Measurements from ENCODE around the gene KRT15. TPM values are rescaled to one million over a fixed set of nuclear protein-coding genes. Genes with fewer than 3 reads are reported as not detected.

KRT15 gene
- total RNA-seq, 1 donor from 2014 or later = not detected

- Mint-ChIP-seq H3K36me3 (ENCODE audit: low read depth) (no peaks in the 10 kb centered on the region), H3K4me1 (ENCODE audit: low read depth) (no peaks in the 10 kb centered on the region), H3K27me3 (ENCODE audit: insufficient read depth) (peaks cover 8% of the 10 kb centered on the region), H3K9me3 (no peaks in the 10 kb centered on the region), H3K27ac (no peak overlapping the region), H3K4me3 (no peak overlapping the region)
- DNase-seq (ENCODE audit: low spot score) = no peak
- intact Hi-C loops (cut with micrococcal nuclease) = no loop called here
Observed at GRCh38 chr17:41474863-41475262, 43.8 kb downstream of the KRT15 start.

GRCh38 chr17:41468346-41468745 is 50.3 kb downstream of the KRT15 start:
- no peaks in the 10 kb centered on the region for H3K4me1 Mint-ChIP-seq (ENCODE audit: low read depth)
- H3K9me3 Mint-ChIP-seq = no peaks in the 10 kb centered on the region
- intact Hi-C loops (cut with micrococcal nuclease) = no loop called here
- peaks cover 10% of the 10 kb centered on the region for H3K27me3 Mint-ChIP-seq (ENCODE audit: insufficient read depth)
- H3K4me3 Mint-ChIP-seq = no peak overlapping the region
- H3K27ac Mint-ChIP-seq = no peak overlapping the region
- DNase-seq (ENCODE audit: low spot score) = no peak
- no peaks in the 10 kb centered on the region for H3K36me3 Mint-ChIP-seq (ENCODE audit: low read depth)

- Mint-ChIP-seq H3K4me1 (ENCODE audit: low read depth) (no peaks in the 10 kb centered on the region), H3K27ac (no peak overlapping the region), H3K4me3 (no peak overlapping the region), H3K36me3 (ENCODE audit: low read depth) (no peaks in the 10 kb centered on the region), H3K27me3 (ENCODE audit: insufficient read depth) (peaks cover 6% of the 10 kb centered on the region), H3K9me3 (no peaks in the 10 kb centered on the region)
- intact Hi-C loops (cut with micrococcal nuclease) = no loop called here
- no peak for DNase-seq (ENCODE audit: low spot score)
Observed at GRCh38 chr17:41467561-41467960, 51.1 kb downstream of the KRT15 start.

- Mint-ChIP-seq H3K36me3 (ENCODE audit: low read depth) (no peaks in the 10 kb centered on the region), H3K4me1 (ENCODE audit: low read depth) (no peaks in the 10 kb centered on the region), H3K27me3 (ENCODE audit: insufficient read depth) (peaks cover 6% of the 10 kb centered on the region), H3K4me3 (no peak within 1 kb of the TSS), H3K9me3 (no peaks in the 10 kb centered on the region), H3K27ac (no peak within 1 kb of the TSS)
- no peak for DNase-seq (ENCODE audit: low spot score)
- intact Hi-C loops (cut with micrococcal nuclease) = no loop called here
Observed at GRCh38 chr17:41466988-41467387, 51.7 kb downstream of the KRT15 start, which contains the start of gene KRT32. KRT32 (minus strand) TSS chr17:41467386; CDS start chr17:41467325, 61 bp downstream.

GRCh38 chr17:41464682-41465081 is 54.0 kb downstream of the KRT15 start:
- no peaks in the 10 kb centered on the region for H3K4me1 Mint-ChIP-seq (ENCODE audit: low read depth)
- H3K4me3 Mint-ChIP-seq = no peak overlapping the region
- no peaks in the 10 kb centered on the region for H3K36me3 Mint-ChIP-seq (ENCODE audit: low read depth)
- DNase-seq (ENCODE audit: low spot score) = no peak
- H3K9me3 Mint-ChIP-seq = no peaks in the 10 kb centered on the region
- H3K27ac Mint-ChIP-seq = no peak overlapping the region
- peaks cover 7% of the 10 kb centered on the region for H3K27me3 Mint-ChIP-seq (ENCODE audit: insufficient read depth)
- intact Hi-C loops (cut with micrococcal nuclease) = no loop called here

GRCh38 chr17:41464173-41464572 is 54.5 kb downstream of the KRT15 start:
- Mint-ChIP-seq H3K4me1 (ENCODE audit: low read depth) (no peaks in the 10 kb centered on the region), H3K36me3 (ENCODE audit: low read depth) (no peaks in the 10 kb centered on the region), H3K9me3 (no peaks in the 10 kb centered on the region), H3K4me3 (no peak overlapping the region), H3K27ac (no peak overlapping the region), H3K27me3 (ENCODE audit: insufficient read depth) (peaks cover 7% of the 10 kb centered on the region)
- intact Hi-C loops (cut with micrococcal nuclease) = no loop called here
- DNase-seq (ENCODE audit: low spot score) = no peak

- Mint-ChIP-seq H3K36me3 (ENCODE audit: low read depth) (no peaks in the 10 kb centered on the region), H3K27ac (no peak overlapping the region), H3K9me3 (no peaks in the 10 kb centered on the region), H3K4me3 (no peak overlapping the region), H3K27me3 (ENCODE audit: insufficient read depth) (peaks cover 7% of the 10 kb centered on the region), H3K4me1 (ENCODE audit: low read depth) (no peaks in the 10 kb centered on the region)
- intact Hi-C loops (cut with micrococcal nuclease) = no loop called here
- no peak for DNase-seq (ENCODE audit: low spot score)
Observed at GRCh38 chr17:41463746-41464145, 54.9 kb downstream of the KRT15 start.

Other genes with a start within 250 kb of the KRT15 start
- not detected in 2 replicates for gene KRTAP9-7, start 243.2 kb downstream of the KRT15 start, total RNA-seq
- not detected in 2 replicates for gene KRTAP29-1, start 216.0 kb downstream of the KRT15 start, total RNA-seq
- not detected in 2 replicates for gene KRTAP16-1, start 209.6 kb downstream of the KRT15 start, total RNA-seq
- not detected in 2 replicates for gene KRTAP17-1, start 203.2 kb downstream of the KRT15 start, total RNA-seq
- gene KRT33A, start 168.1 kb downstream of the KRT15 start, total RNA-seq = not detected in 2 replicates
- gene KRT33B, start 149.1 kb downstream of the KRT15 start, total RNA-seq = not detected in 2 replicates
- gene KRT34, start 136.6 kb downstream of the KRT15 start, total RNA-seq = not detected in 2 replicates
- gene KRT31, start 121.3 kb downstream of the KRT15 start, total RNA-seq = not detected in 2 replicates
- not detected in 2 replicates for gene KRT37, start 94.3 kb downstream of the KRT15 start, total RNA-seq
- not detected in 2 replicates for gene KRT38, start 77.9 kb downstream of the KRT15 start, total RNA-seq
- not detected in 2 replicates for gene KRT32, start 51.5 kb downstream of the KRT15 start, total RNA-seq
- not detected in 2 replicates for gene KRT35, start 37.7 kb downstream of the KRT15 start, total RNA-seq
- gene KRT36, start 29.0 kb downstream of the KRT15 start, total RNA-seq = not detected in 2 replicates
- not detected in 2 replicates for gene KRT13, start 13.3 kb downstream of the KRT15 start, total RNA-seq
- not detected in 2 replicates for gene KRT19, start 9.4 kb upstream of the KRT15 start, total RNA-seq
- not detected in 2 replicates for gene KRT9, start 53.2 kb upstream of the KRT15 start, total RNA-seq
- not detected in 2 replicates for gene KRT14, start 68.0 kb upstream of the KRT15 start, total RNA-seq
- gene KRT16, start 93.9 kb upstream of the KRT15 start, total RNA-seq = not detected in 2 replicates
- gene KRT17, start 105.7 kb upstream of the KRT15 start, total RNA-seq = 0.24 TPM in 1 of 2 replicates, not detected in the other
- 876 and 893 TPM in 2 replicates for gene EIF1, start 170.0 kb upstream of the KRT15 start, total RNA-seq
- gene GAST, start 193.4 kb upstream of the KRT15 start, total RNA-seq = not detected in 2 replicates
- gene HAP1, start 215.8 kb upstream of the KRT15 start, total RNA-seq = not detected in 2 replicates